Breast epithelium (tissue), 4 donors: ENCODE results near the gene SYNDIG1. TPM values are rescaled to one million over a fixed set of nuclear protein-coding genes. Genes with fewer than 3 reads are reported as not detected.

Experiments used
- DNase-seq, 2 donors: peaks; one replicate each; pipeline ENCODE4 v3.0.0-alpha.2; 2019; ENCODE audit warnings: low spot score in 2 of 2
- H3K27ac ChIP-seq, 2 donors: fragments of 200-600 bp; sonication (generic) in 1 of 2; one replicate each; pipeline ENCODE4 v1.5.1; 2016 to 2019; ENCODE audit warnings: mild to moderate bottlenecking in 1 of 2
- H3K27me3 ChIP-seq, 2 donors: fragments of 200-600 bp; sonication (generic) in 1 of 2; one replicate each; pipeline versions ENCODE4 v1.5.1 to v1.6.0; 2017 to 2019; ENCODE audit warnings: control low read depth in 1 of 2, mild to moderate bottlenecking in 1 of 2
- H3K36me3 ChIP-seq: fragments of 200-600 bp; one replicate; pipeline ENCODE4 v1.5.1; 2019
- H3K4me1 ChIP-seq, 2 donors: fragments of 200-600 bp; sonication (generic); one replicate each; pipeline ENCODE4 v1.5.1; 2016 to 2019; ENCODE audit warnings: control low read depth in 1 of 2
- H3K4me3 ChIP-seq, 3 donors: fragments of 200-600 bp; sonication (generic); 1 replicate in 2 of 3; 2 replicates in 1 of 3; pipeline ENCODE4 v1.5.1; 2016 to 2019; ENCODE audit warnings: mild to moderate bottlenecking in 3 of 3, moderate library complexity in 2 of 3
- H3K9me3 ChIP-seq, 2 donors: fragments of 200-600 bp; sonication (generic) in 1 of 2; one replicate each; pipeline ENCODE4 v1.5.1; 2016 to 2019; ENCODE audit warnings: control low read depth in 1 of 2
- POLR2A ChIP-seq: fragments of 450-650 bp; IDR thresholded peaks from one replicate; pipeline ENCODE4 v1.6.1; 2016; ENCODE audit warnings: antibody characterized with exemption, mild to moderate bottlenecking, moderate library complexity
- POLR2AphosphoS5 ChIP-seq, 3 donors: sonication (generic); formaldehyde crosslinking; IDR thresholded peaks; one replicate each; pipeline ENCODE4 v1.6.1; 2017; ENCODE audit warnings: antibody characterized with exemption in 3 of 3
- intact Hi-C: fragments of 100-400 bp; cut with DNase I; formaldehyde crosslinking; loops from one replicate; pipeline ENCODE4 v1.15.1; 2023; ENCODE audit warnings: low total_unique reads
- total RNA-seq, 3 donors: library from RNA; depleted of rRNA; stranded (reverse); fragments of >200 nt; gene quantifications; one replicate each; pipeline ENCODE4 v1.1.0, GENCODE V29; 2016
- TF ChIP-seq, protein P1 (sequence below), 3 donors: fragments of 450-650 bp; IDR thresholded peaks; one replicate each; pipeline ENCODE4 v1.5.1; 2016 to 2017; ENCODE audit warnings: antibody characterized with exemption in 3 of 3, mild to moderate bottlenecking in 3 of 3, moderate library complexity in 3 of 3

SYNDIG1 gene
- total RNA-seq, 3 donors from 2014 or later = under 0.01 to 0.48 (median 0.15) TPM

DNA sequence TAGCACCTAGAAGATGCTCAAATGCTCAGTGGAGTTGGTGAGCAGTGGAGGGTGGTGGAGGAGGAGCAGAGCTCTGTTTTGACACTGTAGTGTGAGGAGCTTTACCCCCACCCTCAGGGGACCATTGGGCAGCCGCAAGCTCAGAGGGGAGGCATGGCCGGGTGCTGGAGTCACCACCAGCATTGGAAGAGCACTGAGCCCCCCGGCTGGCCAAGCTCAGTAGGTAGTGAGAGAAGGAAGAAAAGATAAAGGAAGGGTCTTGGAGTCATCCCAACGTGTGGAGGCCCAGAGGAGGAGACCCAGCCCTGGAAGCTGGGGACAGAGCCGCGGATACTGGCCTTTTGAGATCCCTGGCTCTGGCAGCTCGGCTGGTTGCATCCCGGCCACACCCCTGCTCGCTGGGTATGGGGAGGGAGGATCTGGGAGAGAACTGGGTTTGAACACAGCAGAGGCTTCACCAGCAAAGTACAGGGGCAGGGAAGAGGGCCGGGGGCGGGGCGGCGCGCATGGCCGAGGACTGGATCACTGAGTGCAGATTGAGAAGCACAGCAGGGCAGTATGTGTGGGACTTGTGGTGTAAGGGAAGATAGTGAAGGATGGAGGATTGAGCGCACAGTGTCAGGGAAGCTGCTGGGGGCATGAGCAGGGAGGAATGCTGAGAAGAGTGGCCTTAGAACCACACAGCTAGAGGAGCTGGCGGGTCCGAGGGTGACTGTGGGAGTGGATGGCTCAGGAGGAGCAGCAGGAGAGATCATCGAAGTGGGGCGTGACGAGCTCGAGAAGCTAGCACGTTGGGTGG, 24.4 kb downstream of the SYNDIG1 start:
- no peaks in the 10 kb centered on the region for H3K4me1 ChIP-seq
- no peaks in the 10 kb centered on the region for H3K9me3 ChIP-seq
- H3K27ac ChIP-seq = no peak overlapping the region
- intact Hi-C loops = no loop called here
- H3K4me3 ChIP-seq = no peak overlapping the region
- no peak for TF ChIP-seq POLR2AphosphoS5 (IDR thresholded peaks at IDR 0.05)
- no peak for TF ChIP-seq POLR2A
- TF ChIP-seq, protein P1, sequence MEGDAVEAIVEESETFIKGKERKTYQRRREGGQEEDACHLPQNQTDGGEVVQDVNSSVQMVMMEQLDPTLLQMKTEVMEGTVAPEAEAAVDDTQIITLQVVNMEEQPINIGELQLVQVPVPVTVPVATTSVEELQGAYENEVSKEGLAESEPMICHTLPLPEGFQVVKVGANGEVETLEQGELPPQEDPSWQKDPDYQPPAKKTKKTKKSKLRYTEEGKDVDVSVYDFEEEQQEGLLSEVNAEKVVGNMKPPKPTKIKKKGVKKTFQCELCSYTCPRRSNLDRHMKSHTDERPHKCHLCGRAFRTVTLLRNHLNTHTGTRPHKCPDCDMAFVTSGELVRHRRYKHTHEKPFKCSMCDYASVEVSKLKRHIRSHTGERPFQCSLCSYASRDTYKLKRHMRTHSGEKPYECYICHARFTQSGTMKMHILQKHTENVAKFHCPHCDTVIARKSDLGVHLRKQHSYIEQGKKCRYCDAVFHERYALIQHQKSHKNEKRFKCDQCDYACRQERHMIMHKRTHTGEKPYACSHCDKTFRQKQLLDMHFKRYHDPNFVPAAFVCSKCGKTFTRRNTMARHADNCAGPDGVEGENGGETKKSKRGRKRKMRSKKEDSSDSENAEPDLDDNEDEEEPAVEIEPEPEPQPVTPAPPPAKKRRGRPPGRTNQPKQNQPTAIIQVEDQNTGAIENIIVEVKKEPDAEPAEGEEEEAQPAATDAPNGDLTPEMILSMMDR (IDR thresholded peaks at IDR 0.05) = no peak
- peaks cover 0 to 3% of the 10 kb centered on the region in 2 donors for H3K27me3 ChIP-seq
- no peaks in the 10 kb centered on the region for H3K36me3 ChIP-seq
- no peak for DNase-seq

DNA sequence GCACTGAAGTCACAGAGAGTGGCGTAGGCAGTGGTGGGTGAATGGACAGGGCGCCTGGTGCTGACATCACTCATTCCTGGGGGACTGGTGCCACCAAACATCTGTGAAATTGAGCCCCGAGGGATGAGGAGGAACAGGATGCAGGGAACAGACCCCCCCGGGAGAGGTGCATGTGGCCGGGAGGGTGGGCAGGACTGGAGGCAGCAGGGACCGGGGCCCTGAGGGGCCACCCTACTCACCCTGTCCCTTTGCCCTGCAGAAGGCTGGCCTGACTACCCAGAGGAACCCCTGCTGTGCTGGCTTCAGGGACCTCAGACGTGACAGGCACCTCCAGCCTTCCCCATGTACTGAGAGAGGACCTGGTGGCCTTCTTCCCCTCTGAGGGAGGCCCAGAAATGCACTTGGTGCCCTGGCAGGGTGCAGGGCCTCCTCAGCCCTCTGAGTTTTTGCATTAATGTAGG, 25.1 kb downstream of the SYNDIG1 start:
- Histone ChIP-seq H3K4me1 (no peaks in the 10 kb centered on the region), H3K9me3 (no peaks in the 10 kb centered on the region), H3K27ac (no peak overlapping the region), H3K4me3 (no peak overlapping the region), H3K27me3 (peaks cover 0 to 3% of the 10 kb centered on the region in 2 donors), H3K36me3 (no peaks in the 10 kb centered on the region)
- intact Hi-C loops = no loop called here
- TF ChIP-seq POLR2A = no peak
- no peak for DNase-seq

DNA sequence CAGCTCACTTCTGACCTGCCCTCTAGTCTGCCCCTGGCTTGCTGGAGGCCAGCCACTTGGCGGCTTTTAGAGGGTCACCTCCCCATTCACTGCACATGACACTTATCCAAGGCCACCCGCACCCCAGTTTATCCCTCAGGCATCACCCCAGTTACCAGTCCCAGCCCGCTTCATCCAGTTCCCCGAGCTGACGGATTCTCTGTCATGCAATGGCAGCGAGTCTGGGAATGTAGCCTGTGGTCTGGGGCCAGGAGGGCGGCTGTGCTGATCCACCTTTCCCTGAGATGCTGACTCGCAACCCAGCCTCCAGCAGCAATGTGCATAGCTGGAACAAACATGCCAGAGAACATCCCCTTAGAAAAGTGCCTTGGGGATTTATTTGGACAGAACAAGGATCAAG, 25.8 kb downstream of the SYNDIG1 start:
- Histone ChIP-seq H3K4me1 (no peaks in the 10 kb centered on the region), H3K27ac (no peak overlapping the region), H3K9me3 (no peaks in the 10 kb centered on the region), H3K36me3 (no peaks in the 10 kb centered on the region), H3K4me3 (no peak overlapping the region), H3K27me3 (no peaks in the 10 kb centered on the region)
- DNase-seq = no peak
- intact Hi-C loops = no loop called here
- TF ChIP-seq POLR2AphosphoS5 (IDR thresholded peaks at IDR 0.05) (no peak), POLR2A (no peak)
- TF ChIP-seq, protein P1 (IDR thresholded peaks at IDR 0.05) = no peak

DNA sequence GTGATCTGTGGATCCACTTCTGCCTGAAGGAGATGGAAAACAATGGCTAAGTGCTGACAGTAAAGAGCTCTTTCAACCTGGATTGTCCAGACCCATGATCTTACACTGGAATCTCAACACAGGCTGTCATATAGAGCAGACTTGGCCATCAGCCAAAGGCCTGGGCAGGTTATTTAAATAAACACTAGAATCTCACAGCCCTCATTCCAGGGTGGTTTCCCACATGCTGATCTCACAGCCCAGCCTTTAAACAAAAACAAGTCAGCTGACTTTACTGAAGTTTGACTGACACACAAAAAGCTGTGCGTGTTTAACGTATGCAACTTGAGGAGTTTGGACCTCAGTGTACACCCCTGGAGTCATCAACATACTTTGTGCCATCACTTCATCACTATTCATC, 28.4 kb downstream of the SYNDIG1 start:
- H3K36me3 ChIP-seq = no peaks in the 10 kb centered on the region
- H3K27me3 ChIP-seq = peaks cover 0 to 7% of the 10 kb centered on the region in 2 donors
- intact Hi-C loops = no loop called here
- no peak overlapping the region for H3K27ac ChIP-seq
- H3K4me3 ChIP-seq = no peak overlapping the region
- H3K9me3 ChIP-seq = no peaks in the 10 kb centered on the region
- H3K4me1 ChIP-seq = no peaks in the 10 kb centered on the region
- no peak for DNase-seq
- TF ChIP-seq POLR2A = no peak
- TF ChIP-seq, protein P1 (IDR thresholded peaks at IDR 0.05) = no peak
- TF ChIP-seq POLR2AphosphoS5 (IDR thresholded peaks at IDR 0.05) = no peak

DNA sequence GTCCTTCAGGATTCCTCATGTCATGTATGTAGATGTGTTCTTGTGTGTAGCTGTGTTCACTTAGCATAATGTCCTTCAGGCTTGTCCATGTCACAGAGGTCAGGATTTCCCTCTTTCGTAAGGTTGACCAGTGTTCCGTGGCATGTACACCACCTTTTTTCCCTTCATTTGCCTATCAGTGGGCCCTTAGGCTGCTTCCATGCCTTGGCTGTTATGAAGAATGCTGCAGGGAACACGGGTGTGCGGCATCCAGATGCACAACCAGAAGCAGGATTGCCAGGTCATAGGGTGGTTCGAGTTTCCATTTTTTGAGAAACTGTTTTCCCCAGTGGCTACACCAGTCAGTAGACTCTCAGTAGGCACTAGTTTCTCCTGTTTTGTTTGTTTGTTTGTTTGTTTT, 29.2 kb downstream of the SYNDIG1 start:
- TF ChIP-seq POLR2A (no peak), POLR2AphosphoS5 (IDR thresholded peaks at IDR 0.05) (no peak)
- TF ChIP-seq, protein P1 (IDR thresholded peaks at IDR 0.05) = no peak
- no peak for DNase-seq
- Histone ChIP-seq H3K27ac (no peak overlapping the region), H3K27me3 (peaks cover 0 to 7% of the 10 kb centered on the region in 2 donors), H3K9me3 (no peaks in the 10 kb centered on the region), H3K4me1 (no peaks in the 10 kb centered on the region), H3K36me3 (no peaks in the 10 kb centered on the region), H3K4me3 (no peak overlapping the region)
- intact Hi-C loops = no loop called here
